ENCODE data around the gene LAD1. TPM values are rescaled to one million over a fixed set of nuclear protein-coding genes. Genes with fewer than 3 reads are reported as not detected.

The LAD1 gene
- total RNA-seq, 1 experiment from 2014 or later, result 0.10 TPM

GRCh38 chr1:201408176-201408833 is 9.2 kb upstream of the LAD1 start:
- Histone ChIP-seq H3K27me3 (ENCODE audit: control insufficient read depth, insufficient read depth, low read length) (peaks cover 3% of the 10 kb centered on the region; the same call in 1 of the 2 replicates), H3K4me1 (ENCODE audit: control insufficient read depth, insufficient read depth, low read length) (no peaks in the 10 kb centered on the region), H3K4me3 (ENCODE audit: low read depth in 2 of 2, low read length in 2 of 2) (no peak overlapping the region), H3K36me3 (ENCODE audit: control insufficient read depth, insufficient read depth, low read length) (no peaks in the 10 kb centered on the region), H3K9me3 (ENCODE audit: control insufficient read depth, insufficient read depth, low read depth, low read length) (no peaks in the 10 kb centered on the region), H3K27ac (ENCODE audit: low read length) (no peak overlapping the region)
- DNase-seq (ENCODE audit: low read depth, low spot score), result peak; percentile 67
- BruUV-seq (replicated peaks), result no TSS peak
- POLR2A ChIA-PET, result no interaction called here
- intact Hi-C loops (cut with micrococcal nuclease; ENCODE audit: unreplicated experiment), result no loop called here
- in situ Hi-C loops (cut with HindIII; ENCODE audit: low pct_unique_long_range_greater_than_20kb, low sequenced_read_pairs), result no loop called here
- TF ChIP-seq CTCF (IDR thresholded peaks at IDR 0.05) (peak; percentile 99), TCF7L2 (IDR thresholded peaks at IDR 0.05; ENCODE audit: low read depth, low read length) (no peak), REST (IDR thresholded peaks at IDR 0.05; ENCODE audit: insufficient read depth in 1 of 2, low read depth in 2 of 2, low read length in 1 of 2) (no peak), SIN3A (IDR thresholded peaks at IDR 0.05; ENCODE audit: borderline replicate concordance, insufficient read depth, low read depth, low read length) (no peak), POLR2AphosphoS5 (IDR thresholded peaks at IDR 0.05; ENCODE audit: low read depth, low read length) (no peak)
- ATAC-seq, result peak; percentile 88
- CTCF ChIA-PET, result interaction anchor here (0.5 to 1.7 kb wide), 4 partner anchors 26 to 105 kb away, joined by 3 to 9 read pairs (median 3); no protein-coding TSS in a partner anchor

GRCh38 chr1:201406831-201407406 is 7.8 kb upstream of the LAD1 start:
- Histone ChIP-seq H3K27ac (ENCODE audit: low read length) (no peak overlapping the region), H3K9me3 (ENCODE audit: control insufficient read depth, insufficient read depth, low read depth, low read length) (no peaks in the 10 kb centered on the region), H3K27me3 (ENCODE audit: control insufficient read depth, insufficient read depth, low read length) (peaks cover 3% of the 10 kb centered on the region; the same call in 1 of the 2 replicates), H3K4me1 (ENCODE audit: control insufficient read depth, insufficient read depth, low read length) (no peaks in the 10 kb centered on the region), H3K36me3 (ENCODE audit: control insufficient read depth, insufficient read depth, low read length) (no peaks in the 10 kb centered on the region), H3K4me3 (ENCODE audit: low read depth in 2 of 2, low read length in 2 of 2) (no peak overlapping the region)
- no TSS peak for BruUV-seq (replicated peaks)
- CTCF ChIA-PET, result interaction anchor here (1.0 kb wide), 1 partner anchor 29 kb away, joined by 4 read pairs; no protein-coding TSS in a partner anchor
- ATAC-seq, result no peak
- no peak for DNase-seq (ENCODE audit: low read depth, low spot score)
- intact Hi-C loops (cut with micrococcal nuclease; ENCODE audit: unreplicated experiment), result no loop called here
- in situ Hi-C loops (cut with HindIII; ENCODE audit: low pct_unique_long_range_greater_than_20kb, low sequenced_read_pairs), result no loop called here
- TF ChIP-seq REST (IDR thresholded peaks at IDR 0.05; ENCODE audit: insufficient read depth in 1 of 2, low read depth in 2 of 2, low read length in 1 of 2) (no peak), POLR2AphosphoS5 (IDR thresholded peaks at IDR 0.05; ENCODE audit: low read depth, low read length) (no peak), SIN3A (IDR thresholded peaks at IDR 0.05; ENCODE audit: borderline replicate concordance, insufficient read depth, low read depth, low read length) (no peak)
- POLR2A ChIA-PET, result no interaction called here
